ENCODE measurements around the gene DEFB119.

- TF ChIP-seq CTCF (IDR thresholded peaks at IDR 0.05) = no peak
- TF ChIP-seq POLR2A (IDR thresholded peaks at IDR 0.05) = no peak
Observed at GRCh38 chr20:31363295-31363694, 27.1 kb downstream of the DEFB119 start.

Measured in adrenal gland (tissue), 5 donors.